Gastrocnemius medialis (tissue), 4 donors: ENCODE measurements around the gene MCOLN3.

Experiments used
- CTCF ChIP-seq, 5 experiments: fragments of 450-650 bp in 3 of 5; fragments of 200-600 bp in 2 of 5; sonication (generic) in 2 of 5; IDR thresholded peaks in 4 of 5; conservative IDR thresholded peaks in 1 of 5; 1 replicate in 4 of 5; 2 replicates in 1 of 5; pipeline ENCODE4 v1.5.1; 2016 to 2019; ENCODE audit warnings: antibody characterized with exemption in 5 of 5, mild to moderate bottlenecking in 3 of 5, moderate library complexity in 3 of 5
- POLR2A ChIP-seq, 2 donors: fragments of 450-650 bp; IDR thresholded peaks; one replicate each; pipeline ENCODE4 v1.6.1; 2017; ENCODE audit warnings: antibody characterized with exemption in 2 of 2, mild to moderate bottlenecking in 2 of 2, moderate library complexity in 2 of 2

- TF ChIP-seq CTCF (IDR thresholded peaks at IDR 0.05 in 4 of 5, conservative IDR thresholded peaks at IDR 0.05 in 1 of 5) = no peak
- no peak for TF ChIP-seq POLR2A (IDR thresholded peaks at IDR 0.05)
Observed at GRCh38 chr1:84998642-84999280, 49.5 kb downstream of the MCOLN3 start.
